ENCODE results near the gene DNAH5.

DNAH5 gene

GRCh38 chr5:13676531-13676930 is 268.0 kb downstream of the DNAH5 start:
- Mint-ChIP-seq H3K27me3 (no peaks in the 10 kb centered on the region), H3K9me3 (peaks cover 8% of the 10 kb centered on the region), H3K36me3 (no peaks in the 10 kb centered on the region), H3K27ac (no peak overlapping the region), H3K4me1 (no peaks in the 10 kb centered on the region), H3K4me3 (no peak overlapping the region)
- DNase-seq (ENCODE audit: low spot score in 2 of 2) (no peak), ATAC-seq (ENCODE audit: low read depth) (no peak)

- no peak overlapping the region for H3K4me3 Mint-ChIP-seq
- no peaks in the 10 kb centered on the region for H3K27me3 Mint-ChIP-seq
- ATAC-seq (ENCODE audit: low read depth) (no peak), DNase-seq (ENCODE audit: low spot score in 2 of 2) (no peak)
- no peaks in the 10 kb centered on the region for H3K4me1 Mint-ChIP-seq
- no peaks in the 10 kb centered on the region for H3K36me3 Mint-ChIP-seq
- no peak overlapping the region for H3K27ac Mint-ChIP-seq
- peaks cover 8% of the 10 kb centered on the region for H3K9me3 Mint-ChIP-seq
Observed at GRCh38 chr5:13674391-13674790, 270.1 kb downstream of the DNAH5 start.

DNA sequence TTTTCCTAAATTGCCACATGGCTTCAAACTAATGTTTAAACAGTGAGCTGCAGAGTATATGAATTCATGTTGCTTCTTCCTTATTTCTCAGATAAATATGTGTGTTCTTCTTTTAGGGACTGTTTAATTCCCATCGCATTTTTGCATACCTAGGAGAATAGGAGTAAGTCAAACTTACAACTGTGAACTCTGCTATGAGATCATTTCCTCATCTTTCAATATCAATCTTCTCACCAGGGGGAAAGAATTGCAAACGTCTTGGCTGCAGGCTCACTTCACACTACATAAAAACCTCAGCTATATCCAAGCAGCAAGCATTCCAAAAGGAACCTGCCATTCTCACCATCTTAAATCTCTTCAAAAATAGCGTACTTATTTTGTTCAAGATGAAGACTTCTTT is 271.0 kb downstream of the DNAH5 start:
- no peaks in the 10 kb centered on the region for H3K4me1 Mint-ChIP-seq
- no peaks in the 10 kb centered on the region for H3K27me3 Mint-ChIP-seq
- DNase-seq (ENCODE audit: low spot score in 2 of 2) (no peak), ATAC-seq (ENCODE audit: low read depth) (no peak)
- no peaks in the 10 kb centered on the region for H3K36me3 Mint-ChIP-seq
- H3K27ac Mint-ChIP-seq: no peak overlapping the region
- no peak overlapping the region for H3K4me3 Mint-ChIP-seq
- H3K9me3 Mint-ChIP-seq: peaks cover 11% of the 10 kb centered on the region

- no peak for ATAC-seq (ENCODE audit: low read depth)
- H3K9me3 Mint-ChIP-seq: peaks cover 5% of the 10 kb centered on the region
Observed at GRCh38 chr5:13664377-13664776, 280.1 kb downstream of the DNAH5 start.

GRCh38 chr5:13662626-13663025 is 281.9 kb downstream of the DNAH5 start:
- no peak for ATAC-seq (ENCODE audit: low read depth)
- no peak overlapping the region for H3K4me3 Mint-ChIP-seq

More at GRCh38 chr5:13664377-13664776, 280.1 kb downstream of the DNAH5 start:
- no peak for DNase-seq (ENCODE audit: low spot score in 2 of 2)
- H3K4me3 Mint-ChIP-seq: no peak overlapping the region
- no peaks in the 10 kb centered on the region for H3K4me1 Mint-ChIP-seq
- H3K27ac Mint-ChIP-seq: no peak overlapping the region
- no peaks in the 10 kb centered on the region for H3K36me3 Mint-ChIP-seq
- H3K27me3 Mint-ChIP-seq: no peaks in the 10 kb centered on the region

GRCh38 chr5:13661272-13661671 is 283.2 kb downstream of the DNAH5 start:
- Mint-ChIP-seq H3K4me3 (no peak overlapping the region), H3K27me3 (no peaks in the 10 kb centered on the region), H3K4me1 (no peaks in the 10 kb centered on the region), H3K9me3 (no peaks in the 10 kb centered on the region), H3K36me3 (no peaks in the 10 kb centered on the region), H3K27ac (no peak overlapping the region)
- ATAC-seq (ENCODE audit: low read depth) (no peak), DNase-seq (ENCODE audit: low spot score in 2 of 2) (no peak)

More at GRCh38 chr5:13662626-13663025, 281.9 kb downstream of the DNAH5 start:
- Mint-ChIP-seq H3K4me1 (no peaks in the 10 kb centered on the region), H3K36me3 (no peaks in the 10 kb centered on the region), H3K27me3 (no peaks in the 10 kb centered on the region), H3K9me3 (peaks cover 2% of the 10 kb centered on the region), H3K27ac (no peak overlapping the region)
- no peak for DNase-seq (ENCODE audit: low spot score in 2 of 2)

DNA sequence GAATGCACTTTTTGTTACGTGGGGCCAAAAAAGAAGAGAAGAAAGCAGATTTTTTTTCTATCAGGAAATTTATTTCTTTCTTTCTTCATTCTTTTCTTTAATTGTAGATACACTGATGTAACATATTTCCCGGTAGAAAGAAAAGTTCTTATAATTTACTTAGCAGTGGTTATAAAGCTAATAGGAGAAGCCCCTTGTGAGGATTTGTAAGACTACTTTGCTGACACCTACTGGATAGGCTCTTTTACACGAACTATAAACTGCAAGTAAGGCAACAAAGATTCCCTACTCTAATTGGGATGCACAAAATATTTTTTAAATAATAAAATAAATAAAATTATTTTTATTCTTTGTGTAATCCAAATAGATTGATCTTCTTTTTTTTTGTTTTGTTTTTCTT is 284.4 kb downstream of the DNAH5 start:
- Mint-ChIP-seq H3K4me3 (no peak overlapping the region), H3K36me3 (no peaks in the 10 kb centered on the region), H3K9me3 (no peaks in the 10 kb centered on the region), H3K4me1 (no peaks in the 10 kb centered on the region), H3K27me3 (peaks cover 2% of the 10 kb centered on the region), H3K27ac (no peak overlapping the region)
- ATAC-seq (ENCODE audit: low read depth) (no peak), DNase-seq (ENCODE audit: low spot score in 2 of 2) (no peak)

GRCh38 chr5:13659391-13659790 is 285.1 kb downstream of the DNAH5 start:
- DNase-seq (ENCODE audit: low spot score in 2 of 2): no peak
- H3K36me3 Mint-ChIP-seq: no peaks in the 10 kb centered on the region
- H3K4me1 Mint-ChIP-seq: no peaks in the 10 kb centered on the region

DNA sequence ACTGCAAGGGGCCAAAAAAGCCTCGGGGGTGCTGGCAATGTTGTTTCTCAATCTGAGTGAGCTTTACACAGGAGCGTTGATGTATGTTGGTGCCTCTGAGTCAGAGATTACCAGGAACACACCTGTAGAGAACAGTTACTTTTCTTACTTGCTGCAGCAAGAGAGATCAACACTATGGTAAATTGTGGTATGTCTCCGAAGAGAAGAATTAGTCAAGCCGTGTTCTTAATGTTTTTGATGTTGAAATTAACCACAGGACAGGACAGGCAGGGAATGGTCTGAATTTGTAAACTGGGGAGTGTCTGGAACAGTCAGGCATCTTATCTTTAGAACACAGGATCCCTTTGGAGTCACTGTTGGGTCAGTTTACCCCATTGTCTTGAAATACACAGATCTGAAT is 285.7 kb downstream of the DNAH5 start:
- no peak for DNase-seq (ENCODE audit: low spot score in 2 of 2)
- no peak for ATAC-seq (ENCODE audit: low read depth)
- Mint-ChIP-seq H3K36me3 (no peaks in the 10 kb centered on the region), H3K4me3 (no peak overlapping the region), H3K9me3 (peaks cover 2% of the 10 kb centered on the region), H3K27ac (no peak overlapping the region), H3K27me3 (peaks cover 2% of the 10 kb centered on the region), H3K4me1 (no peaks in the 10 kb centered on the region)

More at GRCh38 chr5:13659391-13659790, 285.1 kb downstream of the DNAH5 start:
- H3K4me3 Mint-ChIP-seq: no peak overlapping the region
- H3K9me3 Mint-ChIP-seq: peaks cover 2% of the 10 kb centered on the region
- ATAC-seq (ENCODE audit: low read depth): no peak
- H3K27ac Mint-ChIP-seq: no peak overlapping the region
- H3K27me3 Mint-ChIP-seq: peaks cover 2% of the 10 kb centered on the region

GRCh38 chr5:13658152-13658551 is 286.3 kb downstream of the DNAH5 start:
- Mint-ChIP-seq H3K36me3 (no peaks in the 10 kb centered on the region), H3K4me3 (no peak overlapping the region), H3K27me3 (peaks cover 2% of the 10 kb centered on the region), H3K27ac (no peak overlapping the region), H3K9me3 (peaks cover 4% of the 10 kb centered on the region), H3K4me1 (no peaks in the 10 kb centered on the region)
- no peak for ATAC-seq (ENCODE audit: low read depth)
- DNase-seq (ENCODE audit: low spot score in 2 of 2): no peak

DNA sequence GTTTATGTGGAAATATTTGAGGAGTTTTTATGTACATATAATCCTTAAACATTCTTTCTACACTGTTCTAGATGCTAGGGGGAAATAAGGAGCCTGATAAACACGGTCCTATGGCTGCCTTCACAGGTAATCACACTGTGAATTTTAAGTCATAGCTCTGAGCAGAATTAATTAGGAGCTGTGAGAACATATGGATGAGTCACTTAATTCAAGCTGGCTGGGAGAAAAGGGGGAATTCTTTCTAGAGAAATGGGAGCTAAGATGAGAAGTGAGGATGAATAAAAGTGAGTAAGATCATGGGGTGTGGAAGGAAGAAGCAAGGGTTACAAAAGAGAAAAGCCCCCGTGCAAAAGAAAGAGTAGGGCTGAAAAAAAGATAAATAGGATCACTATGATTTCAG is 290.8 kb downstream of the DNAH5 start:
- no peak for DNase-seq (ENCODE audit: low spot score in 2 of 2)
- Mint-ChIP-seq H3K27me3 (peaks cover 2% of the 10 kb centered on the region), H3K9me3 (peaks cover 4% of the 10 kb centered on the region), H3K4me3 (no peak overlapping the region), H3K36me3 (no peaks in the 10 kb centered on the region), H3K27ac (no peak overlapping the region), H3K4me1 (no peaks in the 10 kb centered on the region)
- ATAC-seq (ENCODE audit: low read depth): no peak

DNA sequence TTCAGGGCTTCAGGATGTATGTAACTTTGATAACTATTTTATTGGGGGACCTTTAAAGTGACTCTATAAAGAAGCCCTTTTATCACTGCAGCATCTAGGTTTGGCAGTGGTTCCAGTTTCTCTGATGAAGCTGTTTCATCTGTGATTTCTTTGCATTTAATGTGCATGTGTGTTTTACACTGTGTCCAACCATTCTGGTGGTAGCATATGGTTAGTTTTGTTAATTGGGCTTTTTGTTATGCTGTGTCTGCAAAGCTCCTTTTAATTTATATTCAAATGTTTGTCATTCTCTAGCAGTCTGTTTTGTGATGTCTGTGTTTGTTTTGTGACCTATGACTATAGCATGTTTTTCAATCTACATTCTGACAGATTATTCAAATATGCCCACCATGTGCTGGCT is 294.8 kb downstream of the DNAH5 start:
- Mint-ChIP-seq H3K36me3 (no peaks in the 10 kb centered on the region), H3K4me3 (no peak overlapping the region), H3K27ac (no peak overlapping the region), H3K4me1 (no peaks in the 10 kb centered on the region), H3K27me3 (no peaks in the 10 kb centered on the region), H3K9me3 (peaks cover 4% of the 10 kb centered on the region)
- DNase-seq (ENCODE audit: low spot score in 2 of 2): no peak
- no peak for ATAC-seq (ENCODE audit: low read depth)

GRCh38 chr5:13648822-13649221 is 295.7 kb downstream of the DNAH5 start:
- no peak overlapping the region for H3K27ac Mint-ChIP-seq
- no peaks in the 10 kb centered on the region for H3K27me3 Mint-ChIP-seq
- H3K36me3 Mint-ChIP-seq: no peaks in the 10 kb centered on the region
- ATAC-seq (ENCODE audit: low read depth): no peak
- H3K4me3 Mint-ChIP-seq: no peak overlapping the region
- H3K4me1 Mint-ChIP-seq: no peaks in the 10 kb centered on the region
- DNase-seq (ENCODE audit: low spot score in 2 of 2): no peak
- peaks cover 2% of the 10 kb centered on the region for H3K9me3 Mint-ChIP-seq

DNA sequence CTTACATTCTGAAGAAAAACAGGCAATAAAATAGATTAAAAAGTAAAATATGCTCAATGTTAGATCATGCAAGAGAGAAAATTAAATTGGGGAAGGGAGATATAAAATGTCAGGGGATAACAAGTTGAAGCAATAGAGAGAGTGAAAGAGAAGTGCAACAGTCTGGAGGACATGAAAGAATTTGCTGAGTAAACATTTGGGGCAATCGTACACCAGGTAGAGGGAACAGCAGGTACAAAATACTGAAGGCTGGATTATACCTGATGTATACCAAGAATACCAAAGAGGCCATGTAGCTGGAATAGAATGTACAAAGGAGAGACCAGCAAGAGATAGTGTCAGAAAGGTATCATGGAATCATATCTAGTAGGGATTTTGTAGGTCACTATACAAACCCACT is 300.8 kb downstream of the DNAH5 start:
- no peaks in the 10 kb centered on the region for H3K4me1 Mint-ChIP-seq
- no peak overlapping the region for H3K27ac Mint-ChIP-seq
- H3K9me3 Mint-ChIP-seq: peaks cover 1% of the 10 kb centered on the region
- no peak for ATAC-seq (ENCODE audit: low read depth)
- H3K4me3 Mint-ChIP-seq: no peak overlapping the region
- H3K27me3 Mint-ChIP-seq: no peaks in the 10 kb centered on the region
- no peak for DNase-seq (ENCODE audit: low spot score in 2 of 2)
- H3K36me3 Mint-ChIP-seq: no peaks in the 10 kb centered on the region

DNA sequence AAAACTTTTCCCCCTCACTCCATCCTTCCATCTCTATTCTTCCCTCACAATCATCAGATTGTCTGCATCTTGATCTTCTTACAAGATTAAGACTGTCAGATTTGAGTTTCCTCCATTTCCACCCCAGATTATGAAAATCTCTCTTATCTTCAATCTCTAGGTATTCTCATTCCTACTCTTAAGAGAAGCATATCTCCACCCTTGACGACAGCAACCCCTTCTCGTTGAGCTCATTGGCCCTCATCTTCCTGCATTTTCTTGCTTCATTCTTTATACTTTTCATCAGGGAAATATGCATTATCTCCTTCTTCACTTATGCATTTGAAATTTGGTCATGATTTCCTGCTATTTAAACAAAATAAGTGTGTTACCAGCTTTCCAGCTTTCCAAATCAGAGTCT is 301.3 kb downstream of the DNAH5 start:
- peaks cover 1% of the 10 kb centered on the region for H3K9me3 Mint-ChIP-seq
- H3K4me3 Mint-ChIP-seq: no peak overlapping the region
- H3K27me3 Mint-ChIP-seq: no peaks in the 10 kb centered on the region
- H3K27ac Mint-ChIP-seq: no peak overlapping the region
- H3K36me3 Mint-ChIP-seq: no peaks in the 10 kb centered on the region
- ATAC-seq (ENCODE audit: low read depth) (no peak), DNase-seq (ENCODE audit: low spot score in 2 of 2) (no peak)
- no peaks in the 10 kb centered on the region for H3K4me1 Mint-ChIP-seq

All from memory B cell (primary cell).